Hematopoietic multipotent progenitor cell treated with erythropoietin and hydrocortisone succinate and interleukin-3 and kit ligand, for 6 days (in vitro differentiated cells): Measurements from ENCODE around the gene IFNA17.
"Not testable (repeated sequence)": the region's sequence is repeated elsewhere in the genome, so short reads cannot be mapped to it uniquely, and the experiment has no call there.

Source experiments
- DNase-seq: peaks from one replicate; pipeline ENCODE4 v3.0.0-alpha.2; 2015

IFNA17 gene

DNA sequence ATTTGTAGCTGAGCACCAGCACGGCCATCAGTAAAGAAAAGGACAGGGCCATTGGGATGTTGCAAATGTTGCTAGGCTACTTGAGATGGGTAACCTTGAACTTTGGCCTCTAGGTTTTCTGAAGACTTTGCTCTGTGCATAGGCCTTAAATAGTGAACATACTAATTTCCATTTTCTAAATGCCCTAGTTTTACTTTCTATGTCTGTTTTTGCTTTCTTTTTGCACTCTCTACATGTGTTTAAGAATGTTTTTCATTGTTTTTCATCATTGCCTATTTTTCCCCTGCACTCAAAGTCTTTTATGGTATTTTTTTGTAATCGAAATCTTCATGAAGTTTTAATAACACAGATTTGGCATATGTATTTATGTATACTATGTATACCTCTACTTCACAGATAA is at the start of gene IFNA17:
Gene IFNA17 (minus strand): TSS at position 101 of the 400 bp plus-strand sequence. CDS start 49 bp downstream, at position 52.
- DNase-seq, result no peak

DNA sequence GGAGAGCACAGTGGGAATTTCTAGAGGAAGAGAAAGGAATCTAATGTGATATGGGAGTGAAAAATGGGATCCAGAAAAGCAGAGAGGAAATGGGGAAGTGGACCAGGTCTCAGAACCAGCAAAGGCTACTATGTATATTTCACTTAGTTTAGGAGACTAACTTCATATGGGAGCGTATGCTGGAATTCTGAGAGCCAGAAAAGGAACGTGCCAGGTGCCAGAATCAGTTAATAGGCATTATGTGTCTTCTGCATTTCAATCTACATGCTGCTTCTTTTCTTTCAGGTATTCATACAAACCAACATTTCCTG is 40.3 kb upstream of the IFNA17 start:
- no peak for DNase-seq

DNA sequence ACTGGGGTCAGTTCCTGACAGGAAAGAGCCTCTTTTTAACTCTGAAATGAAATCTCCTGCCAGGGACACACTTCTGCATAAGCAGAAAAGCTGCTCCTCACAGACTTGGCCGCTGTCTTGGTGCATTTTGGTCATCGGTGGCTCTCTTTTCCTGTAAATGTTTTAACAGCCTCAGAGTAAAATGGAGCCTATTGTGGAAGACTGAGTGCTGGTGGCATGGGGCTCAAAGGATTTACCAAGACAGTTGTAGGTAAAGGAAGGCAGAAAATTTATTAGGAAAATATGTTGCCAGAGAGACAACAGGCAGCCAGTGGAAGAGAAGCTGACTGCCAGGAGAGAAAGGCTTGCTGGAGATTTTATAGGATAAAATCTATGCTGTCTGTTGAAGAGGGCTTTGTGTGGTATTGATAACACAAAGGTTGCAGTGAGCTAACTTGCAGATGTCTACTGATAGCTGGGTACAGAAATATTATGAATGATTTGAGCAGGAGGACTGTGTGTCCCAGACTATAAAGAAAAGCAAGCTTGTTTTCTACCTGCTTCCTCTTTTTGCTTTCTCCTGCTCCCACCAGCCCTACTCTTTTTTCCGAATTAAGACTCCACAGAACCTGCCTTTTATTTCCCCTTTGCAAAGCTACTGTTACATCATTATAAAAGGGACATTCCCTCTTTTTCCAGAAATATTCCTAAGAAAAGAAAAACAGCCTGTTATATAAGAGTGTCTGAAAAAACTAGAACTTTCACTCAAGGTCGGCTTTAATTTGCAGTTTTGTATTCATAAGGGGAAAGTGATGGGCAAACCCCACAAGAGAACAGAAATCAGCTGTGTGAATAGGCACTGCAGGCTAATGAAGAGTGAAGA is 39.7 kb upstream of the IFNA17 start:
- peak; percentile 41 for DNase-seq

DNA sequence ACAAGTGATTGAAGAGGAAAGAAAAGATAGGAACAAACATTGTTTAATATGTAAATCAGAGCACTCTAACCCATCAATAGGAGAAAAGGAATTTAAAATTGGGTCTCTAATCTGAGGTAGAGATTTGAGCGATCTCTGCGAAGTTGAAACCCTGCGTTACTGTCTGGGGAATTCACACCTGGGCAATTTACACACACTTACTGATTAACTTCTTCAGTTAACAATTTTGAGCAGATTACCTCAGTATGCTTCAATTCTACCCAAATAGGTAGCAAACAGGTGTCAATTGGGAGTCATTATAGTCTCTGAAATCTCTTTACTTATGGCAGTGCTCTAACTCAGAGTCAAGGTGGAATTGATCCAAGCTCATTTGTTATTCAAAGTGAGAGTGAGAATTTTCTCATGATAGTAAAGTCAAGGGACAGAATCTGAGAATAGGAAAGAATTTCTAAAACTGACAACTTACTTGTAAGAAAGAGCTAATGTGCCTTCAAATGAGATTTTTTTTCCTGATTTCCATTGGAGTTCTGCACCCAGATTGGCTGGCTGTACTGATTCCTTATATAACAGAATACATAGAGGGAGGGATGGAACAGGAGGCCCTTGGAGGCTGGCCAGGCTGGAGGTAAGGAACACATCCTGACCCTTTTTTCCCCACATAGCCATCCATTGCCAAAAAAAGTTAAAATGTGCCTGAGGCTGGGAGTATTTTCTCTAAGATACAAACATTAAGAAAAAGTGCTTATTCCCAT is 38.9 kb upstream of the IFNA17 start:
- DNase-seq, result no peak

DNA sequence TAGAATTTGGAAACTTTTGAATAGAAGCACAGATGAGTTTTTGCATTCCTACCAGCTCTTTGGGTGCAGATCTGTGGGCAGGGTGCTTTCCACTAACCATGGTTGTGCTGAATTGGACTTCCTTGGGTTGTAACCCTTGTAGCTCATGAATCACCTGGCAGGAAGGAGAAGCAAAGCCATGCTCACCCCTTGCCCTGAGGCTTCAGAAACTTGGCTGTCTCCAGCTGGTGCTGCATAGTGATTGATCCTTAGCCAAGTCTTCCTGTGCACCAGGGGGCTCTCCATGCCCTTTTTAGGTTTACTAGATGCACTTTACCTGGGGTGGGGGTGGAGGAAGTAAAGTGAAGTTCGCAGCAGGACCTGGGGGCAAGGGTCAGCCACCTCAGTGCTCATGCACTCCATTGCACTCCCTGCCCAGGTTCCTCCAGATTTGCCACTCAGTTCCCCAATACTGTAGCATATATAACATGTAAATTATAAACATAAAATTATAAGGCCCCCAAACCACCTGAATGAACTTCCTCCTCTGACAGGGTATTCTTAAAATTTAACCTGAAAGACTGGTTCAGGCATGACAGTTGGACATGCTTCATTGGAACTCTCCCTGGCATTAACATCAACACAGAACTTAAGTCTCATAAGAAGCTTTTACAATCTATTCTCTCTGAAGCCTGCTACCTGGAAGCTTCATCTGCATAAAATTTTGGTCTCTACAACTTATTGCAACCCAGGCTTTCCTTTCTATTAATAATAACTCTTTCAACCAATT is 37.6 kb upstream of the IFNA17 start:
- DNase-seq, result no peak

DNA sequence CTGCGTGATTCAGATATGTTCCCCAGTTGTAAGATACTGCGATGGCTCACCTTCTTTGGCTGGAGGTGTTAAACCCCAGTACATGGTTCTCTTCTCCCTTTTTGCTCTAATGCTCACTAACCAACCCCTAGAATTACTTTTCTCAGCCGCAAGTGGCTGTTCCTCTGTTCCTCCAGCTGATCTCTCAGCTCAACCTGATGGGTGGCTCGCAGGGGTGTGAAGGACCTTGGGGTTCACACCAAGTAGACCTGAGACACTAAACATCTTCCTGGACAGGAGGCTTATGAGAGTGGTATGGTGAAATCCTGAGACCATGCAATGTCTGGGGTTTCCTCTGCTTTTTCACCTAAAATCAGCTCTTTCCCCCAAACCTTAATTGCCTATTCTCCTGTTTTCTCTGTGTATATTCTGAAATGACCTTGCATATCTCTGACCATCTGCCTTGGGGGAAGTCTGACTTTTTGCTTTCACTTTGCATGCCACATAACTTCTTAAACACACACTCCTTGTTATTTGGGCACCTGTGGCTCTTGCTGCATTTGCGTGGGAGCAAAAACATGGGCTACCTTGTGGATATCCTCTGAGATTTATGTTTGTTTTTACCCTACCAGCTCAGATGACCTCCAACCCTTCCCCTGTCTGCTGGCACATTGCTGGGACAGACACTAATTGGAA is 27.7 kb upstream of the IFNA17 start:
- DNase-seq, result no peak

DNA sequence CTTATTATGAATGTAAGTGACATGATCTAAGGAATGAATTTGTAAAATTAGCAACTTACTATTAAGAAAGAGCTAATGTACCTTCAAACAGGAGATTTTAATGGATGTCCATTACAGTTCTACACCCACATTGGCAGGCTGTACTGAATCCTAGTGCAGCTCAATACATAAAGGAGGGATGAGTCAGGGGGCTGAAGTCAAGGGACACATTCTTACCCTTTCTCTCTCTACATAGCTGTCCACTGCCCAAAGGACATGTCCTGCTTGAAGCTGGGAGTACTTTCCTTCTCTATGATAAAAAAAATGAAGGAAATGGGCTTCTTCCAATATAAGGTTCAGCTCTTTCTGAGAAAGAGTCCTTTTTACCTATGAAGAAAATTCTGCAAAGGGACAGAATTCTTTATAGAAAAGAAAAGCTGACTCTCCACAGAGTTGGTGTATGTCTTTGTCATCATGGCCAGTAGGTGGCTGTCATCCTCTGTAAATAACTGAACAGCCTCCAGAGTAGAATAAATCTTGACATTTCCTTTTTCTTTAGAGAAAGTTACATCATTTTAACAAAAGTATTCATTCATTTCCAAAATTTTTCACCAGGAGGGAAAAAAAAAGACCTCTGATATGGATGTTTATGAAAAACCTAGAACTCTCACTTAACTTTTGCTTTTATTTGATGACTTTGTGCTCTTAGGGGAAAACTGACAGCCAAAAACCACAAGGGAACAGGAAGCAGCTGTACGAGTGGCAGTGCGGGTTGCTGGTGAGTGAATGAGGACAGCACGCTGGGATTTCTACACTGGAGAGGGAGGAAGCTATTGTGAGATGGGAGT is 24.9 kb upstream of the IFNA17 start:
- DNase-seq, result peak; percentile 69

DNA sequence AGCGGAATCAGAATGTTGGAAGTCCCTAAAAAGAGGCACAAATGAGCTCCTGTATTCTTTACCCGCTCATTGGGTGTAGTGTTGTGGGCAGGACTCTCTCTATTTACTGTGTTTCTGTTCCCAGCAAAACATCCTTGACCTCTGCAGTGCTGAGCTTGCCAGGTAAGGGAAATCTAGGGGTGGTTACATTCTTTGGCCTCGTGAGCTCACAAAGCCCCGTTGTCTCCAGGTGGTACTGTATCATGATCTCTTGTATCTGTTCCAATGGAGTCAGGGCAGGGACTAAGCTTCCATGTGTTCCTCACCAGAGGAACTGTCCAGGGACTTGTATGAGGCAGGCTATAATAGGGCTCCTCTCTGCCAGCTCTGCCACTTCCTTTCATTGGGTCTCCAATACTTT is 23.6 kb upstream of the IFNA17 start:
- no peak for DNase-seq

DNA sequence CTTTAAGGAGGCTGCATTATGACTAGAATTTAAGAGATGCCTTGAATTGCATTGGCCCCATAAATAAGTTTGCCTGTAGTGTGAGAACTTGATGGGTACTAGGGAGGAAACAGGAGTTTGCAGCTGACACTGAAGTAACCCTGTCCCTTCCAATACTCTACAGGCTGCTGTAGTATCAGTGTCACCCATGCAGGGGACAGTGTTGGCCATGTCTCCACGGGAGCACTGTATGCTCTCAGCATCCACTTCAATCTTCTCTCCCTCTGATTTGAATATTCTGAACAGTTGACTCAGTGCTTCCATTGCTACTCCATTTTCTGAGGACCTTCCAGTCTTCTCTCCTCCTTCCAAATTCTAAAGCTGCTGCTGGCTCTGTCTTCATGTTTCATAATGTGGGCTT is 23.2 kb upstream of the IFNA17 start:
- no peak for DNase-seq

DNA sequence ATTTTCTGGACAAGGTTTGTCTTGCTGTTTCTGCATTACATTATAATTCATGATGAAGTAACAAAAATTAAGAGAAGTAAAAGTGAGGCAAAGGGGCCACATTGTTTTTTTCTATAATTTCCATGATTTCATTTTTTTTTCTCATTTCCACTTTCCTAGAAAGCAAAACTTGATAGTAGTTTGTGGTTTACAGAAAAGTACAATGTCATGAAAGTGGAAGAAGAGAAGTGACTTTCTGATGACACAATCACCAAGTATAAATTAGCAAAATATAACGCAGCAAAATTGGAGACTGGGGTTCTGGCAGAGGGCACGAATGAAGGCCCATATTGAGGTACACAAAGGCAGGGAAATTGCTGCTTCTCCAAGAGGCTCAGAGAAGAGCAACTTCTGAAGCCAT is 16.8 kb upstream of the IFNA17 start:
- DNase-seq, result peak; percentile 40

DNA sequence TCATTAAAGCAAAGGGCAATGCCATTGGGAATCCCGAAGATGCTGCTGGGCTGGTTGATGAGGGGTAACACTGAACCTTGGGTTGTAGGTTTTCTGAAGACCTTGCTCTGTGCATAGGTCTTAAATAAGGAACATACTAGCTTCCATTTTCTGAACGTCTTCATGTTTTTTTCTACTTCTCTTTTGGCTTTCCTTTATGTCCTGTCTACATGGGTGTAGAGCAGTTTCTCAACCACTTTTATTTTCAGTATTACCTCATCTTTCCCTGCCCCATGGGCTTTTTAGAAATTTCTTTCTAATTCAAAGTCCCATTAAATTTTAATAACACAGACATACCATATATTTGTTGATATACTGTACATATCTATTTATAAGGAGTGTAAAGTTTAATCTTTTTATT is 11.9 kb upstream of the IFNA17 start, which contains the start of gene IFNA14:
Gene IFNA14 (minus strand): TSS at position 95 of the 400 bp plus-strand sequence. CDS start 70 bp downstream, at position 25.
- no peak for DNase-seq

DNA sequence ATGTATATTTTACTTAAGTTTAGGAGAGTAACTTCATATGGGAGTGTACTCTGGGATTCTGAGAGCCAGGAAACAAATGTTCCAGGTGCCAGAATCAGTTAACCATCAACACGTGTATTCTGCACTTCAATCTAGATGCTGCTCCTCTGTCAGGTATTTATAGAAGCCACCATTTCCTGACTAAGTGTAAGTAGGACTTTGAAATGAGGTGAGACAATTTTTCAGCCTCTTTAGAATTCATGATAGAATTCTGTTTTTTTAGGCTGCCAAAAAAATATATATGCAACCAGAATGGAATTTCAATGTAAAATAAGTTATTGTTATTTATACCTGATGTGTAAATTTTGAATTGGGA is 8.3 kb upstream of the IFNA17 start:
- DNase-seq, result not testable (repeated sequence)

DNA sequence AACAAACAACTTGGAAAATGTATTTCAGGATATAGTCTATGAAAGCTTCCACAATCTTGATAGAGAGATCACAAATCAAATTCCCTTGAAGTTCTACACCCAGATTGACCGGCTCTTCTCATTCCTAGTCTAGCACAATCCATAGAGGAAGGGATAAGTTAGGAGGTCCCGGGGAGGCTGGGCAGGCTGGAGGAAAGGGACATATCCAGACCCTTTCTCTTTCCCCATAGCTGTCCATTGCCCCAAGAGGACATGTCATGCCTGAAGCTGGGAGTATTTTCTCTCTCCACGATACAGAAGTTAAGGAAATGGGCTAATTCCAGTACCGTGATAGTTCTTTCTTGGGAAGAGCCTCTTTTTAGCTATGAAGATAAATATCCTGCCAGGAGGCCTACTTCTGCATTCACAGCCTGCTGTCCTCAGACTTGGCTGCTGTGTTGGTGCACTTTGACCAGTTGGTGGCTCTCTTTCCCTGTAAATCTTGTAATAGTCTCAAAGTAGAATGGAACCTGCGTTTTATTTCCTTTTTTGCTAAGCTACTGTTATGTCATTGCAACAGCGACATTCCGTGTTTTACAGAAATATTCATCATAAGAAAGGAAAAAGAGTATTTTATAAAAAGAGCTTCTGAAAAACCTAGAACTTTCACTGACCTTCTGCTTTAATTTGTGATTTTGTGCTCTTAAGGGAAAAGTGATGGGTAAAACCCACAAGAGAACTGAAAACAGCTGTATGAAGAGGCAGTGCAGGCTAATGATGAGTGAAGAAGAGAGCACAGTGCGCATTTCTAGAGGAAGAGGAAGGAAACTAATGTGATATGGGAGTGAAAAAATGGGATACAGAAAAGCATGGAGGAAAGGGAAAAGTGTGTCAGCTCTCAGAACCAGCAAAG is 7.7 kb upstream of the IFNA17 start:
- DNase-seq, result peak; percentile 85

DNA sequence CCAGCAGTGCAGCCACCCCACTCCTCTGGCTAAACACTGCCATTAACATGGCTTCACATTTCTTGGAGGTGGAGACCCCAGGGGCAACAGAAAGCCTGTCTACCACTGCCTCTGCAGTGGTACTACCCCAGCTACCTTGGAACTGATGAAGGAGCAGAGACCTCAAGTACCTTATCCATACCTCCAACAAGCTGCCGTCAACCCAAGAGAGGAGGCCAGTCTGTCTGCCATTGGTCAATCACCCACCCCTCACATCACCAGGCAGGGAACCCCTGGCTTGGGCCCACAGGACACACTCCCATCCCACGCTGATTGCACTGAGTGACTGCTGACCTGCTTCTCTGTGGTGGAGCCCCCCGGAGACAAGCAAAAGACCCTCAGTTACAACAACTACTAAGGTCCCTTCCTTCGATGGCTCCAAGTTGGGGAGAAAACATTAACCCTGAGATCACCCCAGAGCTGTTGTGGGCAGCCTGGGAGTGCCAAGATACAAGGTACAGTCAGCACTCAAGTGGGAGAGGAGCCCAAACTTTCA is 6.2 kb upstream of the IFNA17 start:
- no peak for DNase-seq

DNA sequence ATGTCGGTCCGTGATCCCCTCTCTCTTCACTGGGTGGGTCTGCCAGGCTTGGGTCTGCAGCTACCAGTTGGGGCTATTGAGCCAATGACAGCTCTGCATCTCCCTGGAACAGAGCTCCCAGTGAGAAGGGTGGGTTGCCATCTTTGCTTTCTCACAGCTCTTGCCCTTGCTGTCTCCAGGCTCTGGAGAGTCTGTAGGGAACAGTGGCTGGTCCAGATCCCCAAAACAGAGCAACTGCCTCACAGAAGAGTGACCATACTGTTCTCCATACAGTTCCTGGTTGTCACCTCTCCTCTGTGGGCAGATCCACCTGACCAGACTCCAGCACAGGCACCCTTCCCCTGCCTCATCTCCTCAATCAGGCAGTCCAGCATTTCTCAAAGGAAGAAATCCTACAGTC is 5.2 kb upstream of the IFNA17 start:
- no peak for DNase-seq

DNA sequence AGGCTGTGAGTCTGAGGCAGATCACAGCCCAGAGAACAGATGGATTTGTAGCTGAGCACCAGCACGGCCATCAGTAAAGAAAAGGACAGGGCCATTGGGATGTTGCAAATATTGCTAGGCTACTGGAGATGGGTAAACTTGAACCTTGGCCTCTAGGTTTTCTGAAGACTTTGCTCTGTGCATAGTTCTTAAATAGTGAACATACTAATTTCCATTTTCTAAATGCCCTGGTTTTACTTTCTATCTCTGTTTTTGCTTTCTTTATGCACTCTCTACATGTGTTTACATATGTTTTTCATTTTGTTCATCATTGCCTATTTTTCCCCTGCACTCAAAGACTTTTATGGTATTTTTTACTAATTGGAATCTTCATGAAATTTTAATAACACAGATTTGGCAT is 10.8 kb downstream of the IFNA17 start, which contains the start of gene IFNA16:
Gene IFNA16 (minus strand): TSS at position 101 of the 400 bp plus-strand sequence. CDS start 6 bp downstream, at position 95.
- not testable (repeated sequence) for DNase-seq

DNA sequence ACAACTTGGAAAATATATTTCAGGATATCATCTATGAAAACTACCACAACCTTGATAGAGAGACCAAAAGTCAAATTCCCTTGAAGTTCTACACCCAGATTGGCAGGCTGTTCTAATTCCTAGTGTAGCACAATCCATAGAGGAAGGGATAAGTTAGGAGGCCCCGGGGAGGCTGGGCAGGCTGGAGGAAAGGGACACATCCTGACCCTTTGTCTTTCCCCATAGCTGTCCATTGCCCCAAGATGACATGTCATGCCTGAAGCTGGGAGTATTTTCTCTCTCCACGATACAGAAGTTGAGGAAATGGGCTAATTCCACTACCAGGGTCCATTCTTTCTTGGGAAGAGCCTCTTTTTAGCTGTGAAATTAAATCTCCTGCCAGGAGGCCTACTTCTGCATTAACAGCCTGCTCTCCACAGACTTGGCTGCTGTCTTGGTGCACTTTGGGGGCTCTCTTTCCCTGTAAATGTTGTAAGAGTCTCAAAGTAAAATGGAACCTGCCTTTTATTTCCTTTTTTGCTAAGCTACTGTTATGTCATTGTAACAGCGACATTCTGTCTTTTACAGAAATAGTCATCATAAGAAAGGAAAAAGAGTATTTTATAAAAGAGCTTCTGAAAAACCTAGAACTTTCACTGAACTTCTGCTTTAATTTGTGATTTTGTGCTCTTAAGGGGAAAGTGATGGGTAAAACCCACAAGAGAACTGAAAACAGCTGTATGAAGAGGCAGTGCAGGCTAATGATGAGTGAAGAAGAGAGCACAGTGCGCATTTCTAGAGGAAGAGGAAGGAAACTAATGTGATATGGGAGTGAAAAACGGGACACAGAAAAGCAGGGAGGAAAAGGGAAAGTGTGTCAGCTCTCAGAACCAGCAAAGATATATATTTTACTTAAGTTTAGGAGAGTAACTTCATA is 14.4 kb downstream of the IFNA17 start:
- DNase-seq, result peak; percentile 62

DNA sequence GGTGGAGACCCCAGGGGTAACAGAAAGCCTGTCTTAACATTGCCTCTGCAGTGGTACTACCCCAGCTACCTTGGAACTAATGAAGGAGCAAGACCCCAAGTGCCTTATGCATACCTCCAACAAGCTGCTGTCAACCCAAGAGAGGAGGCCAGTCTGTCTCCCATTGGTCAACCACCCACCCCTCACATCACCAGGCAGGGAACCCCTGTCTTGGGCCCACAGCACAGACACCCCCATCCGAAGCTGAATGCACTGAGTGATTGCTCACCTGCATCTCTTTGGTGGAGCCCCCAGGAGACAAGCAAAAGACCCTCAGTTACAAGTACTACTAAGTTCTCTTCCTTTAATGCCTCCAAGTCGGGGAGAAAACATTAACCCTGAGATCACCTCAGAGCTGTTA is 15.9 kb downstream of the IFNA17 start:
- not testable (repeated sequence) for DNase-seq

DNA sequence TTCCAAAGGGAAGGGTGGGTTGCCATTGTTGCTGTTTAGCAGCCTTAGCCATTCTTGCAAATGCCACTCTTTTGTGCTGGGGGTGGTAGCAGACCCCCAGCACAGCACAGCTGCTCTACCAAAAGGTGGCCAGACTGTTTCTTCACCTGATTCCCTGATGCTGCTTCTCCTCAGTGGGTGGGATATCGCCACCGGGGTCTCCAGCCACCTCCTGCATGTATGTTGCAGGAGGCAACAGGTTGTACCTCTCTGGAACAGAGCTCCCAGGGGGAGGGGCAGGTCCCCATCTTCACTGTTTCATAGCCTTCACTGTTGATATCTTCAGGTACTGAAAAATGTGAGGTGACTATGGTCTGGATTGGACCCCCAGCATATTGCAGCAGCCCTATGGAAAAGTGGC is 17.2 kb downstream of the IFNA17 start:
- not testable (repeated sequence) for DNase-seq
